IMR-90 (cell line): Measurements from ENCODE around the gene CRACR2B. TPM values are rescaled to one million over a fixed set of nuclear protein-coding genes. Genes with fewer than 3 reads are reported as not detected.

ENCODE experiments used
- ATAC-seq: fragments of 200-7000 bp; cut with Tn5 transposase; 2 replicates; pipeline ENCODE4 v1.9.1; 2020; ENCODE audit warnings: low read depth, mild to moderate bottlenecking, moderate library complexity
- BruUV-seq: library from RNA; stranded (reverse); fragments of 400-500 nt; replicated peaks from 2 replicates; lab custom pipeline; 2021; lab: Mats Ljungman, UMichigan
- CTCF ChIA-PET: fragments of 300-600 bp; formaldehyde crosslinking; extraction: SDS; loops from one replicate; lab custom pipeline; 2021; ENCODE audit warnings: antibody characterized with exemption; lab: Yijun Ruan, JAX
- POLR2A ChIA-PET: fragments of 300-600 bp; sonication (Branson Sonifier 250); formaldehyde crosslinking; loops from one replicate; lab custom pipeline; 2022; ENCODE audit warnings: antibody characterized with exemption; ENCODE audit not compliant: unreplicated experiment; lab: Charles Lee
- DNase-seq: peaks from one replicate; pipeline ENCODE4 v3.0.0; 2013
- H2AFZ ChIP-seq: replicated peaks from 2 replicates; pipeline ENCODE3; 2013; ENCODE audit warnings: low read length, mild to moderate bottlenecking; ENCODE audit not compliant: poor library complexity
- H2AK5ac ChIP-seq: 2 replicates; pipeline ENCODE4 v1.6.1; 2013; ENCODE audit warnings: low read depth, low read length, inconsistent platforms
- H2AK9ac ChIP-seq: replicated peaks from 2 replicates; pipeline ENCODE3; 2013; ENCODE audit warnings: mild to moderate bottlenecking, low read depth, low read length, moderate library complexity; ENCODE audit not compliant: poor library complexity
- H2BK120ac ChIP-seq: 2 replicates; pipeline ENCODE4 v1.6.1; 2013; ENCODE audit warnings: low read depth, low read length, inconsistent platforms
- H2BK15ac ChIP-seq: 3 replicates; pipeline ENCODE4 v1.6.1; 2013; ENCODE audit warnings: low read depth, low read length, inconsistent platforms
- H2BK20ac ChIP-seq: 2 replicates; pipeline ENCODE4 v1.6.1; 2013; ENCODE audit warnings: low read depth, mild to moderate bottlenecking, inconsistent platforms, low read length, moderate library complexity
- H2BK5ac ChIP-seq: 2 replicates; pipeline ENCODE4 v1.6.1; 2013; ENCODE audit warnings: mild to moderate bottlenecking, low read depth, low read length, inconsistent platforms; ENCODE audit not compliant: poor library complexity, severe bottlenecking
- H3K14ac ChIP-seq: replicated peaks from 2 replicates; pipeline ENCODE4 v1.6.1; 2013; ENCODE audit warnings: low read depth, low read length, inconsistent platforms
- H3K18ac ChIP-seq: 2 replicates; pipeline ENCODE4 v1.6.1; 2013; ENCODE audit warnings: low read depth, low read length, control low read depth
- H3K23ac ChIP-seq: 2 replicates; pipeline ENCODE4 v1.6.1; 2013; ENCODE audit warnings: low read depth, low read length, inconsistent platforms
- H3K27ac ChIP-seq: 2 replicates; pipeline ENCODE4 v1.5.1; 2013; ENCODE audit warnings: mild to moderate bottlenecking, control low read depth, low read length; ENCODE audit not compliant: insufficient read depth
- H3K27me3 ChIP-seq: 2 replicates; pipeline ENCODE4 v1.6.1; 2013; ENCODE audit warnings: low read length; ENCODE audit not compliant: control insufficient read depth, insufficient read depth
- H3K36me3 ChIP-seq: 2 replicates; pipeline ENCODE4 v1.6.1; 2013; ENCODE audit warnings: low read length, mixed read lengths; ENCODE audit not compliant: control insufficient read depth, insufficient read depth
- H3K4ac ChIP-seq: 2 replicates; pipeline ENCODE4 v1.6.1; 2013; ENCODE audit warnings: low read depth, low read length, inconsistent platforms
- H3K4me1 ChIP-seq: 2 replicates; pipeline ENCODE4 v1.6.1; 2013; ENCODE audit warnings: low read length, mixed read lengths; ENCODE audit not compliant: control insufficient read depth, insufficient read depth
- H3K4me2 ChIP-seq: 2 replicates; pipeline ENCODE4 v1.6.1; 2013; ENCODE audit warnings: low read depth, mild to moderate bottlenecking, control low read depth, low read length, moderate library complexity
- H3K4me3 ChIP-seq: 2 replicates; pipeline ENCODE4 v1.5.1; 2013; ENCODE audit warnings: low read depth, mild to moderate bottlenecking, control low read depth, low read length, moderate library complexity; ENCODE audit not compliant: insufficient read depth
- H3K56ac ChIP-seq: 2 replicates; pipeline ENCODE4 v1.6.1; 2013; ENCODE audit warnings: low read length, inconsistent platforms; ENCODE audit not compliant: insufficient read depth; ENCODE audit errors: extremely low read depth
- H3K79me1 ChIP-seq, 2 experiments: 2 replicates each; pipeline ENCODE4 v1.6.1; 2013; ENCODE audit warnings: low read length in 2 of 2, inconsistent platforms in 1 of 2, low read depth in 1 of 2
- H3K9ac ChIP-seq: 2 replicates; pipeline ENCODE4 v1.6.1; 2013; ENCODE audit warnings: low read depth, low read length, control low read depth
- H3K9me1 ChIP-seq: 2 replicates; pipeline ENCODE4 v1.6.1; 2013; ENCODE audit warnings: low read length, inconsistent platforms; ENCODE audit not compliant: insufficient read depth
- H3K9me3 ChIP-seq: 2 replicates; pipeline ENCODE4 v1.6.1; 2013; ENCODE audit warnings: low read length; ENCODE audit not compliant: control insufficient read depth, insufficient read depth
- H4K20me1 ChIP-seq: 2 replicates; pipeline ENCODE4 v1.6.1; 2013; ENCODE audit warnings: low read length, inconsistent platforms; ENCODE audit not compliant: insufficient read depth
- H4K5ac ChIP-seq: 2 replicates; pipeline ENCODE4 v1.6.1; 2013; ENCODE audit warnings: mild to moderate bottlenecking, low read depth, low read length, control low read depth
- H4K8ac ChIP-seq, 2 experiments: 2 replicates each; pipeline ENCODE4 v1.6.1; 2013; ENCODE audit warnings: low read depth in 2 of 2, low read length in 2 of 2, control low read depth in 1 of 2, inconsistent platforms in 1 of 2
- H4K91ac ChIP-seq: 2 replicates; pipeline ENCODE4 v1.6.1; 2013; ENCODE audit warnings: low read depth, low read length, inconsistent platforms; ENCODE audit not compliant: insufficient read depth
- MAZ ChIP-seq: IDR thresholded peaks from 2 replicates; pipeline ENCODE4 v1.6.1; 2012; ENCODE audit warnings: low read depth, mild to moderate bottlenecking, low read length, improper control_type of control experiment, moderate library complexity, borderline replicate concordance
- whole genome bisulfite sequencing, 2 experiments: methylation state at CpG; one replicate each; pipeline versions ENCODE4 v1.1.5 to v1.1.7; 2013; ENCODE audit warnings: missing lambda C conversion rate in 2 of 2; ENCODE audit not compliant: insufficient read length in 1 of 2; ENCODE audit errors: extremely low coverage in 2 of 2; 5-methylcytosine and 5-hydroxymethylcytosine counted together
- dilution Hi-C: fragments of 300-500 bp; cut with HindIII; formaldehyde crosslinking; loops from one replicate; pipeline ENCODE4 v1.14.3; 2018; ENCODE audit warnings: low sequenced_read_pairs; ENCODE audit not compliant: unreplicated experiment
- in situ Hi-C: fragments of 300-500 bp; cut with MboI; formaldehyde crosslinking; loops from 3 replicates; pipeline ENCODE4 v1.14.3; 2019; ENCODE audit warnings: low sequenced_read_pairs, inconsistent platforms, mixed read lengths
- intact Hi-C: fragments of 100-400 bp; cut with micrococcal nuclease; formaldehyde crosslinking; loops from 2 replicates; pipeline ENCODE4 v1.10.0; 2022
- polyA plus RNA-seq, 3 experiments: library from polyadenylated mRNA; depleted of rRNA; stranded (reverse); fragments of >200 nt; gene quantifications; 2 replicates each; pipeline ENCODE4 v1.2.3, GENCODE V29; 2012; ENCODE audit warnings: low replicate concordance in 1 of 3
- total RNA-seq: library from RNA; depleted of rRNA; stranded (reverse); fragments of >200 nt; gene quantifications from 2 replicates; pipeline ENCODE4 v1.2.3, GENCODE V29; 2012

The CRACR2B gene
- total and polyA plus RNA-seq, 2 of the 4 experiments (the other 2 are of a cell fraction), result 0.54 to 2.5 TPM

DNA sequence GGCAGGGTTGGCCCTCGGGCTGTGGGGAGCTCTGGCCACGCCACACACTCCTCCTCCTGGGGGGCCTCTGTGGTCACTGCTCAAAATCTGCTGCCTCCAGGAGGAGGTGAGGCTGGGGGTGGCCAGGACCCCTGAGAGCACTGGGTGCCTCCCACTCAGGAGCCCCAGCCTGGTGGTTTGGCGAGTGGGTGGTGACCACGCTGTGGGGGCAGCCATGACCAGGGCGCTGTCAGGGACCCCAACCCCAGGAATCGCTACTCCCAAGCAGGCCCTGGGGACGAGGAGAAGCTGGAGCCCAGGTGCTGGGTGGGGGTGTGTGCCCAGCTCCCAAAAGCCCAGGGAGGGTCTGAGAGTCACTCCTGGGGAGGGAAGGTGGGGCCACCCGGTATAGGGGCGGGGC lies 45.1 kb downstream of the CRACR2B start:
- no peak for TF ChIP-seq MAZ
- Histone ChIP-seq H3K14ac (no peak overlapping the region), H3K9me3 (no peaks in the 10 kb centered on the region), H3K79me1 (peaks cover 2 to 4% of the 10 kb centered on the region in 2 experiments; a peak in 1 of 4 replicates), H4K91ac (no peak overlapping the region), H3K4me3 (no peak overlapping the region), H4K5ac (no peak overlapping the region), H3K18ac (no peak overlapping the region), H4K8ac (no peak overlapping the region), H3K56ac (no peak overlapping the region), H2AFZ (no peak overlapping the region), H2BK5ac (no peak overlapping the region), H3K4me2 (no peak overlapping the region), H3K4me1 (no peaks in the 10 kb centered on the region; the same call in 1 of the 2 replicates), H2AK5ac (no peak overlapping the region), H2BK20ac (no peak overlapping the region), H3K27ac (no peak overlapping the region), H3K23ac (no peak overlapping the region), H3K9ac (no peak overlapping the region), H3K36me3 (peaks cover 7% of the 10 kb centered on the region; the same call in 1 of the 2 replicates), H4K20me1 (peaks cover 11% of the 10 kb centered on the region), H3K9me1 (peaks cover 3% of the 10 kb centered on the region), H3K4ac (no peak overlapping the region), H2AK9ac (peak overlapping the region; percentile 78), H2BK120ac (no peak overlapping the region), H3K27me3 (no peaks in the 10 kb centered on the region), H2BK15ac (no peak overlapping the region)
- intact Hi-C loops, result no loop called here
- ChIA-PET CTCF (no interaction called here), POLR2A (no interaction called here)
- dilution Hi-C loops, result no loop called here
- DNase-seq, result no peak
- 100% methylated on average over 3 of the region's 9 CpGs; no CpG with 5 or more reads in 1 of the 2 experiments for WGBS, 2 experiments
- BruUV-seq, result no TSS peak
- ATAC-seq, result no peak
- in situ Hi-C loops, result no loop called here
